HG03135 (cell line): Measurements from ENCODE around the gene C19orf44.
"Not testable (repeated sequence)": the region's sequence is repeated elsewhere in the genome, so short reads cannot be mapped to it uniquely, and the experiment has no call there.

ENCODE experiments used
- ATAC-seq: cut with Tn5 transposase; IDR thresholded peaks from one replicate; pipeline ENCODE4 v1.9.1; 2021; ENCODE audit warnings: mild to moderate bottlenecking, moderate library complexity; ENCODE audit not compliant: unreplicated experiment

Gene C19orf44

DNA sequence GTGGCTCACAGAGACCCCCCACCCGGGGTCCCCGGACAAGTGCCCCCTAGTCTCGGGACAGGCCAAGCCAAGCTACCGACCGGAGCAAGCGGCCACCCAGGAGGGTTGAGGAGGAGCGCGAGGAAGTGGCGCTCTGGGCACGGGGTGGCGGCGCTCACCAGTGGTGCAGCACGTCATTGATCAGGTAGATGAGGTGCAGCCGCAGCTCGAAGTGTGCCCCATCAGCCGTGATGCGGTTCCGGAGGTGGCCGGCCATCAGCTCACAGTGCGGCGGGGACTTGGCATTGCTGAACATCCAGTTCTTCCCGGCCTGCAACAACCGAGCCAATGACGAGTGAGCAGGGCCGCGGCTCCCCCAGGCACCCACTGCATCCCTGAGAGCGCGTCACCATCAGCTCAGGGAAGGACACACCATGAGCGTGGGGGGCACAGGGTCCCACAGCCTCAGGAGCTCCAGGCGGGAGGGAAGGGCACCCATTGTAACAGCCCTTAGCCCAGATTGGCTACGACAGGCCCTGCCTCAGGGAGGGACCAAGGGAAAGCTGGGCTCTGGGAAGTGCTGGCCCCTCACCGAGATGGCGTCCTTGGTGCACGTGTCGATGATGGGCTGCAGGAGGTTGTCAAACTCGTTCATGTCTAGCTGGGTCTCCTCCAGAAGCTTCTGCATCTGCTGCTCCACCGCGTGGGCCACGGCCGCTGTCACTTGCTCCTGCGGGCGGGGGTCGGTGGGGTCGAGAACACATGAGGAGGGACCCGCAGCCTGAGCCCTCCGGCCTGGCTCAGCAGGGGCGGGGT, 36.4 kb downstream of the C19orf44 start:
- ATAC-seq = no peak

DNA sequence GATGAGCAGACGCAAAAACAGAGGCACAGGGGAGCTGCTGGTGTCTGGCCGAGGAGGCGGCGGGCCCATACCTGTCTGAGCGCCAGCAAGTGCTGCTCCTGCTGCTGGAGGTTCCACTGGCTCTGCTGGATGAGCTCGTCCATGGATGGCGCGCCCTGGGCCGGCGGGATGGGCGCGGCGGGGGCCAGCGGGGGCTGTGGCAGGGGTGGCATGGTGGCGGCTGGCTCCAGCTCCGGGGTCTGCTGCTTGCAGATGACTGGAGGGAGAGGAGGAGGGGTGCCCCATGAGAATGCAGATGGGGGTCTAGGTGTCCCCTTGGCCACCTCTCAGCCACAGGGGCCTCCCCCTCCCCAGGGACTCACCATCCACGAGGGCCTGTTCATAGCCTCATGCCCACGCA, 39.2 kb downstream of the C19orf44 start:
- no peak for ATAC-seq

DNA sequence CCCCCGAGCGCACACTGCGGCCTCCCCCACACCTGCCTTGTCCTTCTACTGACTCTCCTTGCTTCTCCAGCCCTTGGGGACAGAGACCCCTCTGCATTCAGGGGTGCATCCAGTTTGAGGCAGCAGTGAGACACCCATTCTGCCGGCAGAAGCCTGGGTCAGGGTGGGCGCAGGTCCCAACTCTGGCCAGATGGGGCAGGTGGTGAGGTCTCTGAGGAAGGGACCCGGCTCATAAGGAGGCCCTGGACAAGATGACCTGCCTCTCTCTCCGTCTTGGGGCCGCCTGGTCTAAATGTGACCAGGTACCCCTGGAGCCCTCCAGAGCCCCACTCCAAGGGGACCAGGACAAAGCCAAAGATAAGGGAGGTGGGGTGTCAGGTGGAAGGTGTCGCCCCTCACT, 39.9 kb downstream of the C19orf44 start:
- no peak for ATAC-seq

DNA sequence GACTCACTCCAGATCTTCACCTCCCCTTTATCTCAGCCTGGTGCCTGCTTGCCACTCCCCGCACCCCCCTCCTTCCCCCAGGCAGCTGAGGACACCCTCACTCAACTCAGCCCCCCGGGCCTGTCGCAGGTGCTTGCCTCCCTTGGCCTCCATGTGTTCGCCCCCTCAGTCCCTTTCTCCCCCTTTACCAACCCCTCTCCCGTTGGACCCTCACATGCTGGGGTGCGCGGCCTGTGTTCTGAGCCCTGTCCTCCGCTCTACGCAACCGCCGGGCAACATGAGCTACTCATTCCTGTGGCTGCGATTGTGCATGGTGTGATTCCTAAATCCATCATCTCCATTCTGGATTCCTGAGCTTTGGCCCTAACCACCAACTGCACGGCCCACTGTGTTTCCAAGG, 40.9 kb downstream of the C19orf44 start:
- no peak for ATAC-seq

DNA sequence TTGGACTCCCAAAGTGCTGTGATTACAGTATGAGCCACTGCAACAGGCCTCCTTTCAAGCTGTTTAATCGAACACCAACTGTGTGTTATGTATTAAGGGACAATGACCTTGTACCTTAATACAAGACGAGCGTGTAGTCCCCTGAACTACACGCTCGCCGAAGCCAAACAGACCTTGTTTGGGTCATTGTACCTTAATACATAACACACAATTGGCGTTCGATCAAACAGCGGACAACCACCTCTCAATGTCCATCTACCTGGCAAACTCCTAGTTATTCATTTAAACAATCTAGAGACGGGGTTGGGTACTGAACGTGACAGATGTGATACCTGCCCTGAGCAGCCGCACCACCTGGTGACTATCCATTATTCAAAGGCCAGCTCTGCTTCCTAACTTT, 44.8 kb downstream of the C19orf44 start:
- ATAC-seq = no peak

DNA sequence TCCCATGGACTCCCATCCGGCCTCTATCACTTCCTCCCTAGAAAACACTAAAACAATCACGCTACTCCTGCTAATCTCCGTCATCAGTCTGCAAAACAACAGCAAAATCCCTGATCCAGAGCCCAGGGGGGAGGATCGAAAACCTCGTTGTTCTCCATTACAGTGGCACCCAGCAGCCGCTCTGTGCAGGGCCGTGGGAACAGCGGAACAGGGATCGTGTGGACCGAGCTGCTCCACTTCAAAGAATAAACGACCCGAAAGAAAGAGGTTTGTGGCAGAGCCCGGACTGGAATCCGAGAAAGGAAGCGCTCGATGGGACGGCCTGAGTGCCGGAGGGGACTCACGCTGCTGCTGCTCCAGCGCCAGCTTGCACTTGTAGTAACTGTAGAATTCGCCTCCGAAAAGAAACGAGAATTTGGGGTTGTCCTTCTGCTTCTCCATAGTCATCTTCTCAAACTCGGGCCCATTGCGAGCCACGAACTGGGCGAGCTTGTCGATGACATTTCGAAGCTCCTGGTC, 45.4 kb downstream of the C19orf44 start:
- ATAC-seq = peak; percentile 3

DNA sequence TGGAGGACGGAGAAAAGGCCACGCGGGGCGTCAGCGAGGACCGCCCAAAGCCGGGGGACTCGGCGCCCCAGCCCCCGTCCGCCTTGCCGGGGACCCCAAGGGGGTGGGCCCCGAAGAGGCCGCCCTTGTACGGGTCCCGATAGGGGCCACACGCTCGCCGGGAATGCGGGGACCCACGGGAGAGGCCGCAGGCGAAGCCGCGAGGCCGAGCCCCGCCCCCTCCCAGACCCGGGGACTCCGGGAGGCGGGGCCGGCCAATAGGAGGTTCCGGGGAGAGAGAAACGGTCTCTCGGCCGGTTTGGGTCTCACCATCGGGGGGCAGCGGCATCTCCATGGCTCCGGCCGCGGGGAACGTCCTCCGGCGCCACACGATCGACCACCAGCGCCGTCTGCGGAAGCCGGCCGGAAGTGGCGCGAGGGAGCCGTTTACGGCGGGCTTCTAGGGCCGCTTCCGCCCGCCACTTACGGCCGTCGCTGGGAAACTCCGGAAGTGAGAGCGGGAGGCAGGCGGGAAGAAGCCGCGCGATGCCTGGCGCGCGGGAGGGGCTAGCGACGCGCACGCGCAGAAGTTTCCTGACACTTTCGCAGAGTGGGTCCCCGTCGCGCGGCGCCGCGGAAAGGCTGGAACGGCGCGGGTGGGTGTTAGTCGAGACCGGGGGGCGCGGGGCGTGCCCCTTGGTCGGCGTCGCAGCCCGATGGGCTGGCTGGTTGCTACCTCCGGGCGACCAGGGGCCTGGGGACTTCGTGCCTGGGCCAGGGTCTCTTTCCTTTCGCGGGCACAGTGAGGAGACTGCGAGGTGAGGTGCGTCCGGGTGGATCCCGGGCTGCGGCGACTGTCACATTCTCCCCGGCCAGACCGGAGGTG, 46.1 kb downstream of the C19orf44 start, which contains the start of gene CHERP:
Gene CHERP, minus strand, starts transcription at position 393 of the 865 bp plus-strand sequence. Its CDS starts 59 bp downstream, at position 334.
- peak; percentile 68 for ATAC-seq

DNA sequence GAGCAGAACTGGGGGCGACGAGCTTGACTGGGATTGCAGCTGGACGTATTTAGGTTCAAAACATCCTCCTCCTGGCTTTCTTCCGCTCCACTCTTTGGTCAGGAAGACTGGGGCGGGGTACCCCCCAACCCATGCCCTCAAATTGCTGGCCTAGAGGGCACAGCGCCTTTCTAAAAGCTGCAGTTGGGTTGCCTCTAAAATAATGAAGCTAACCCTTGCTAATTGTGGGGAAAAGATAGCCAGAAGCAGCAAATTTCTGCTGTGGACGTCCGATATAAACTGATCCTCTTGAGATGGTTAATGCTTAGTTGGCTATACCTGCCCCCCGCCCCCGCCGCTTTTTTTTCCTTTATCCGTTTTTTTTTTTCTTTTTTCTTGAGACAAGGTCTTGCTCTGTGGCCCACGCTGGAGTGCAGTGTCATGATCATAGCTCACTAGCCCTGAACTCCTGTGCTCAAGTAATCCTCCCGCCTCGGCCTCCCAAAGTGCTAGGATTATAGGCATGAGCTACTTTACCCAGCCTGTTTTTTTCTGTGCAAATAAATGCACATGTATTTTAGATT, 46.8 kb downstream of the C19orf44 start:
- no peak for ATAC-seq

DNA sequence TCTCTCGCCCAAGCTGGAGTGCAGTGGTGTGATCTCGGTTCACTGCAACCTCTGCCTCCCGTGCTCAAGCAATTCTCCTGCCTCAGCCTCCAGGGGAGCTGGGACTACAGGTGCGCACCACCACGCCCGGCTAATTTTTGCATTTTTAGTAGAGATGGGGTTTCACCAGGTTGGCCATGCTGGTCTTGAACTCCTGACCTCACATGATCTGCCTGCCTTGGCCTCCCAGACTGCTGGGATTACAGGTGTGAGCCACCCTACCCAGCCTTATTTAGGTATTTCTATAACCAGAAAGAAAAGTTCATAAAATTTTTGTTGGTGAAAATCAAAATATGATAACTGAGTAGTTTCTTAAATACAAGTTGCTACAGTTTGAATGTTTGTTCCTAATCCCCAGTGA, 47.5 kb downstream of the C19orf44 start:
- not testable (repeated sequence) for ATAC-seq

DNA sequence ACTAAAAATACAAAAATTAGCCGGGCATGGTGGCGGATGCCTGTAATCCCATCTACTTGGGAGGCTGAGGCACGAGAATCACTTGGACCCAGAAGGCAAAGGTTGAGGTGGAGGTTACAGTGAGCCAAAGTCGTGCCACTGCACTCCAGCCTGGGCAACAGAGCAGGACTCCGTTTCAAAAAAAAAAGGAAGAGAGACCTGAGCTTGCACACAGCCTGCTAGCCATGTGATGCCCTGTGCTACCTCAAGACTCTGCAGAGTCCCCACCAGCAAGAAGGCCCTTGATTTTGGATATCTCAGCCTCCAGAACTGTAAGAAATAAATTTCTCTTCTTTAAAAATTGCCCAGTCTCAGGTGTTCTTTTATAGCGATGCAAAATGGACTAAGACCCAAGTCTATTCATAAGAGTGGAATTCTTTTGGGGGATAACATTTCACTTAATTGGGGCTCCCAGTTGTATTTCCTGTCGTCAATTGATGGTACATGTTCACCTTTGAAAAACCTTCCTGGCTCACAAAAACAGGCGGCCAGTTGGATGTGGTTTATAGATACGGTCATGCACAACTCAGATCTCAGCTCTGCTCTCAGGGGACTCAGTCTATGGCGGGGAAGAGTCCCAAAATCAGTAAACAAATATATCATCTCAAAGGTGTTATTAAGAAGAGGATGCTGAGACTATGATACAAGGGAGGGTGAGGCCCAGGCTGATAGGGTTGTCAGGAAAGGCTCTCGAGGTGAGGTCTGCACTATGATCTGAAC, 48.5 kb downstream of the C19orf44 start:
- ATAC-seq = no peak

DNA sequence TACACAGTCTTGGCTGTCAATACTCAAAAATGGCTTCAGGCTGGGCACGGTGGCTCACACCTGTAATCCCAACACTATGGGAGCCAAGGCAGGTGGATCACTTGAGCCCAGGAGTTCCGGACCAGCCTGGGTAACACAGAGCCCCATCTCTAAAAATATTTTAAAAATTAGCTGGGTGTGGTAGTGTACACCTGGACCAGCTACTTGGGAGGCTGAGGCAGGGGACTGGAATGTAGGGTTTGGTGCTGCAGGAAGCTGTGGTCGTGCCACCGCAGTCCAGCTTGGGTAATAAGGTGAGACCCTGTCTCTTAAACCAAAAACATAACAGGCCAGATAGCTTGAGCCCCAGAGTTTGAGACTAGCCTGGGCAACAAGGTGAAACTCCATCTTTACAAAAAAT, 52.8 kb downstream of the C19orf44 start:
- no peak for ATAC-seq

DNA sequence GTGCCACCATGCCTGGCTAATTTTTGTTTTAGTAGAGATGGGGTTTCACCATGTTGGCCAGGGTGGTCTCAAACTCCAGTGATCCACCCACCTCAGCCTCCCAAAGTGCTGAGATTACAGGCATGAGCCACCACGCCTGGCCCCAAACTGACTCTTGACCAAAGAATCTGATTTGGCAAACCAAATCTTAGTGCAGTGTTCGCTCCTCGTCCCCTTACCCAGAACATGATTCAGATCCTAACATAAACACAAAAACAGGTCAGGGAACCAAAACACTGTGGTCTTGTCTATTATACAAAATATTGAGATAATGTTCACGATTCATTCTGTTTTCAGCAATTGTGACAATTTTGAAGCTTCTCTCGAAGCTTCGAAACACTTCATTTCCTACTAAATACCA, 55.7 kb downstream of the C19orf44 start:
- ATAC-seq = not testable (repeated sequence)

DNA sequence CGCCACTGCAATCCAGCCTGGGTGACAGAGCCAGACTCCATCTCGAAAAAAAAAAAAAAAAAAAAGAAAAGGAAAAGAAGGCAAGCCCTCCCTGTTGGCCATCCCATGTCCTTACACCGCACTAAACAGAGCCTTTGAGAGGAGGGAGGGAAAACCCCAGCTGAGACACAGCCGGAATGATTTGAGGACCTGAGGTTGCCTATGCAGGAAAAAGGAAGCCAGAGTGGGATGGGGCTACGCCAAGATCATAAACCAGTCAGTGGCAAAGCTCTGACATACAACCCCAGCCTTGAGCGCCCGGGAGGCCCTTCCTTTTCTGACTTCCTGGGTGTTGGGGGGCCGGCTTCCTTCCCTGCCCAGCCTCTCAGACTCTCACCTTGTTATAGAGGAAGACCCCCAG, 58.6 kb downstream of the C19orf44 start:
- no peak for ATAC-seq

DNA sequence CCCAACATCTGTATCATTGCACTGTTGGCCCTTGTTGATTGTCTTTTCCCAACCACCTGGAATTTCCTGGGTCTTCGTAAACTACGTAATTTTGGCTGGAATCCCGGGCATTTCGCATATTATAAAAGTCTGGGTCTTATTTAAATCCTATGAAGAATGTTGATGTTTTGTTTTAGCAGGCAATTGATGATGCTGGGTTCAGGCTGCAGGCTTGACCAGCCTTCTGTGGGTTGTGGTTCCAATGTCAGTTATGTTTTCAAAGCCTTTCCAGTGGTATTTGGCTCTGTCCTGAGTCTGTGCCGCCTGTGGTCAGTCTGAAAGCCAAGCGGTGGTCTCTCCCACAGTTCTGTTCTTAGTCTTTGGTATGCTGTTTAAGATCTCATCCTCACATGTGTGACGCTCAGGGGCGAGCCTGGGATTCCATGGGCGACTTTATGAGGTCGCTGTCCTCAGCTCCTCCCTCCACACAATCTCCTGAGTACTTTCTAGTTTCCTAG, 63.6 kb downstream of the C19orf44 start:
- no peak for ATAC-seq

DNA sequence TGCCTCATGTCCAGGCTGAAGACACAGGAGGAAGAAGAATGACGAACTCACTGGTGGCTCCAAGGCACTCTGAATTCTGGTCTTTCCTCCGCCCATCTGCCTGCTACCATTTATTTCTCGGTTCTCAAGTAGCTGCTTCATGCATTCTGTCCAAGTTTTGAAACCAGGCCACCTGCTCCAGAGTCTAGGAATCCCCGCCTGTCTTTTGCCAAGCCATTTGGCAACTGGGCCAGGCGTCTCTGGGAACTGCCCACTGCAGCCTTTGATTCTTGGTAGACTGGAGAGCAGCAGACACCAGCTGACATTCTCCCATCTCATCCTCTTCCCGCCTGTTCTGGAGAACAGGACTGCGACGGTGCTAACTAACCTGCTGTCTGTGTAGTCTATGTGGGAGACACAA, 65.2 kb downstream of the C19orf44 start:
- ATAC-seq = no peak

DNA sequence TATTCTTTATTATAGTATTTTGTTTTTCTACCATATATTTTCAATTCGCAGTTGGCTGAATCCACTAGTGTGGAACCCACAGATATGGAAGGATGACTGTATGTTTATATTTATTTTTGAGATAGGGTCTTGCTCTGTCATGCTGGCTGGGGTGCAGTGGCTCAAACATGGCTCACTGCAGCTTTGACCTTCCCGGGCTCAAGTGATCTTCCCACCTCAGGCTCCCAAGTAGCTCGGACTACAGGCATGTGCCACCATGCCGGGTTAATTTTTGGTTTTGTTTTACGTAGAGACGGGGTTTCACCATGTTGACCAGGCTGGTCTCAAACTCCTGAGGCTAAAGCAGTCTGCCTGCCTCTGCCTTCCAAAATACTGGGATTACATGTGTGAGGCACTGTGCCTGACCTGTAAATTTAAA, 66.4 kb downstream of the C19orf44 start:
- no peak for ATAC-seq

DNA sequence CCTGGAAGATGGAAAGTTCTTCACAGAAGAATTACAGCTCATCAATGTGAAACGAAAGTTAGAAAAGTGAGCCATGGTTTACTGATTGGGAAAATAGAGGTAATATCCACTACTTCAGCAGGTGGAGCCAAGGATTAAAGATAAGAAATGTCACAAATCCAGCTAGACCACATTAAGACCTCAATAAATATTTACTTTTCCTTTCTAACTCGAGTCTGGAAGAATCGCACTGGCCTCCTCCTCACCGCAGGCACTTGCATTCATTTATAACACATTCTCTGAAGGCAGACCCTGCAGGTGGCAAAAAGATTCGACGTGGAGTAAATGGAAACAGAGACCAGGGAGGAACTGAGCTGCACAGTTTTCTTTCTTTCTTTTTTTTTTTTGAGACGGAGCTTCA, 68.6 kb downstream of the C19orf44 start:
- ATAC-seq = no peak

DNA sequence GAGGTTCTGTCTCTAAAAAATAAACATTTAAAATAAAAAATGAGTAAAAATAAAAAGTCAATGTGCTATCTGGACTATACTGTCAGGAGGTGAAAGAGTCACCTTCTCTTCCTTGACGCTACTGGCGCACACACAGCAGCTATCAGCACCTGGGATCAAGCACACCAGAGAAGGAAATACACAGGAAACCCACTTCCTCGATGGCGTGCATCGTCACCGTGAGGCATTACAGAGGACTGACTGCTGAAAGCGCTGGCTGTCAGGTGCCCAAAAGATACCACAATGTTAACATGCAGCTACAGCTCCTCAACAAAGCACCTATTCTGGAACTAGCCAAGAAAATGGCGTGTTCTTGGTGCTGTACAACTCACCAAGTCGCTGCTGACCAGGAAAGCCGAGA, 70.0 kb downstream of the C19orf44 start:
- no peak for ATAC-seq

DNA sequence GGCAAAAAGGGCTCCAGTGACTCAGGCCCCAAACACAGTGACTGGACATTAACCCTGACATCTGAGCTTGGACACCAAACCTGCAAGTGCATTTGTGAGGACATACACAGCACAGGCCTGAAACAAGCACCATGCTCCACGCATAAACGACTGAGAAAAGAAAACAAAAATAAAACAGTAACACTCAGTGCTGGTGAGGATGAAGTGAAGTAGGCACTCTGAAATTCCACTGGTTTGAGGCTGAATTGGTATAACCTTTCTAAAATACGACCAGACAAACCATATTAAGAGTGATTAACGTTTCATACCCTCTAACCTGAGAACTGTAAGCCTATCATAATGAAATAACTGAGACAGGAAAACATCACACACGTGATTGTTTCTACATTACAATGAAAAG, 70.5 kb downstream of the C19orf44 start:
- no peak for ATAC-seq

DNA sequence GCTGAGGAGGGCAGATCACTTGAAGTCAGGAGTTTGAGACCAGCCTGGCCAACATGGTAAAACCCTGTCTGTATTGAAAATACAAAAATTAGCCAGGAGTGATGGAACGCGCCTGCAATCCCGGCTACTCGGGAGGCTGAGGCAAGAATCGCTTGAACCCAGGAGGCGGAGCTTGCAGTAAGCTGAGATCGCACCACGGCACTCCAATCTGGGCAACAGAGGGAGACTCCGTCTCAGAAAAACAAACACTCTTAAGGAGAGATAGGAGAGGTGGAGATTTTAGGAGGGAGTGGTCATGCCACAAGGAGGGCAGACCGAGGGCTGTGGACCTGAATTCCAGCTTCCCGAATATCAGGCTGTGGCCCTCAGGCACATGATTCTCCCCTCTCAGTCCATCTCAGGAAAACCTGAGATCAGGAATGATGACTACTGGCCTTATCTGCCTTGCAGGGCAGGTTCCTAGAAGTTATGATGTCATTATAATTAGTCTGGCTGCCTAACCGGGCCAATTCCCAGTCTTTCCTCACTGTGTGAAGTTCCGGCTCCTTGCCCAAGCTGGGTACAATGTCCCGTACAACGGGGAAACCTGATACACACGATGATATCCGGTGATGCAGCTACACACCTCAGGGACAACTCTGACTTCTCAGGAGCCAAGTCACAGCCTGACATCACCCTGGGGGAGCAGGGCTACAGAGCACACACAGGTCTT, 73.6 kb downstream of the C19orf44 start:
- ATAC-seq = no peak
